Measurements from ENCODE around the gene NHS. TPM values are rescaled to one million over a fixed set of nuclear protein-coding genes. Genes with fewer than 3 reads are reported as not detected.
A peak's percentile ranks its signal among the peaks of the same experiment; 100 is the strongest.

Gene NHS
- total and polyA plus RNA-seq, 2 of the 4 experiments (the other 2 are of a cell fraction) = 0.36 to 0.90 TPM

GRCh38 chrX:17425551-17425950 is 50.6 kb downstream of the NHS start:
- Histone ChIP-seq H2BK20ac (ENCODE audit: low read depth, low read length) (no peak overlapping the region), H3K18ac (ENCODE audit: low read depth, low read length) (no peak overlapping the region), H3K23ac (ENCODE audit: low read depth, low read length) (no peak overlapping the region), H3K4me2 (ENCODE audit: low read depth, low read length) (no peak overlapping the region), H2AFZ (replicated peaks; ENCODE audit: low read length, poor library complexity) (no peak overlapping the region), H4K8ac (ENCODE audit: low read depth in 2 of 2, low read length in 2 of 2) (no peak overlapping the region), H3K14ac (replicated peaks; ENCODE audit: low read depth, low read length) (no peak overlapping the region), H4K20me1 (ENCODE audit: insufficient read depth, low read length) (no peaks in the 10 kb centered on the region), H3K27me3 (ENCODE audit: control insufficient read depth, insufficient read depth, low read length) (peaks cover 3% of the 10 kb centered on the region), H3K9me3 (ENCODE audit: control insufficient read depth, insufficient read depth, low read length) (no peaks in the 10 kb centered on the region), H3K36me3 (ENCODE audit: control insufficient read depth, insufficient read depth, low read length) (no peaks in the 10 kb centered on the region), H2BK120ac (ENCODE audit: low read depth, low read length) (no peak overlapping the region), H3K4me3 (ENCODE audit: insufficient read depth, low read depth, low read length) (no peak overlapping the region), H2AK5ac (ENCODE audit: low read depth, low read length) (no peak overlapping the region), H2BK15ac (ENCODE audit: low read depth, low read length) (no peak overlapping the region), H3K79me1 (ENCODE audit: low read depth in 1 of 2, low read length in 2 of 2) (0 out of 4 replicates have a peak, but pooled peaks cover 0 to 3% of the 10 kb centered on the region in 2 experiments), H3K27ac (ENCODE audit: insufficient read depth, low read length) (peak overlapping the region; percentile 41; the same call in 1 of the 2 replicates), H3K56ac (ENCODE audit: extremely low read depth, insufficient read depth, low read length) (no peak overlapping the region), H4K91ac (ENCODE audit: insufficient read depth, low read depth, low read length) (no peak overlapping the region), H3K9me1 (ENCODE audit: insufficient read depth, low read length) (no peaks in the 10 kb centered on the region), H3K9ac (ENCODE audit: low read depth, low read length) (no peak overlapping the region), H3K4me1 (ENCODE audit: control insufficient read depth, insufficient read depth, low read length) (peaks cover 2% of the 10 kb centered on the region; the same call in 1 of the 2 replicates), H3K4ac (ENCODE audit: low read depth, low read length) (no peak overlapping the region), H2BK5ac (ENCODE audit: low read depth, low read length, poor library complexity, severe bottlenecking) (no peak overlapping the region), H4K5ac (ENCODE audit: low read depth, low read length) (peak overlapping the region; percentile 39; the same call in 1 of the 2 replicates), H2AK9ac (replicated peaks; ENCODE audit: low read depth, low read length, poor library complexity) (no peak overlapping the region)
- TF ChIP-seq RFX5 (IDR thresholded peaks at IDR 0.05; ENCODE audit: low read depth, low read length) (no peak), SMC3 (IDR thresholded peaks at IDR 0.05; ENCODE audit: low read depth, low read length) (no peak), MXI1 (IDR thresholded peaks at IDR 0.05; ENCODE audit: borderline replicate concordance, low read depth, low read length) (no peak), USF2 (IDR thresholded peaks at IDR 0.05; ENCODE audit: low read depth, low read length) (no peak), MAFK (IDR thresholded peaks at IDR 0.05; ENCODE audit: low read depth, low read length) (no peak), RAD21 (IDR thresholded peaks at IDR 0.05; ENCODE audit: low read length) (no peak), ELK1 (IDR thresholded peaks at IDR 0.05; ENCODE audit: borderline replicate concordance, low read depth, low read length) (no peak), MAZ (IDR thresholded peaks at IDR 0.05; ENCODE audit: borderline replicate concordance, low read depth, low read length) (no peak), NFE2L2 (IDR thresholded peaks at IDR 0.05; ENCODE audit: low read depth, low read length) (no peak), RCOR1 (IDR thresholded peaks at IDR 0.05; ENCODE audit: insufficient replicate concordance, low read length) (no peak), POLR2A (IDR thresholded peaks at IDR 0.05; ENCODE audit: low read depth, low read length) (no peak)
- intact Hi-C loops (cut with micrococcal nuclease) (no loop called here), dilution Hi-C loops (cut with HindIII; ENCODE audit: low sequenced_read_pairs, unreplicated experiment) (no loop called here), in situ Hi-C loops (cut with MboI; ENCODE audit: low sequenced_read_pairs) (no loop called here)
- ATAC-seq (ENCODE audit: low read depth) (no peak), DNase-seq (no peak)
- CTCF ChIA-PET = interaction anchor here (0.6 to 0.7 kb wide), 2 partner anchors 34 to 92 kb away, joined by 5 read pairs; no protein-coding TSS in a partner anchor
- POLR2A ChIA-PET (ENCODE audit: unreplicated experiment) = no interaction called here
- no TSS peak for BruUV-seq (replicated peaks)
- no CpG with 5 or more reads among the region's 1 CpG for WGBS, 2 experiments (ENCODE audit: extremely low coverage in 2 of 2, insufficient read length in 1 of 2)
